Bronchial epithelial cell (primary cell): ENCODE measurements around the gene RASSF6. TPM values are rescaled to one million over a fixed set of nuclear protein-coding genes. Genes with fewer than 3 reads are reported as not detected.

Source experiments
- DNase-seq: peaks from one replicate; pipeline ENCODE4 v3.0.0-alpha.2; 2010; ENCODE audit warnings: low read depth
- FAIRE-seq: peaks from 2 replicates; lab custom pipeline; 2011; peaks lifted over from hg19 to GRCh38; lab: Jason Lieb, UNC
- H3K27me3 ChIP-seq: 2 replicates; pipeline ENCODE4 v1.5.1; 2011; ENCODE audit warnings: low read length; ENCODE audit not compliant: control insufficient read depth, insufficient read depth
- H3K36me3 ChIP-seq: 2 replicates; pipeline ENCODE4 v1.5.1; 2011; ENCODE audit warnings: low read length; ENCODE audit not compliant: control insufficient read depth, insufficient read depth
- H3K4me3 ChIP-seq: 2 replicates; pipeline ENCODE4 v1.5.1; 2011; ENCODE audit warnings: mild to moderate bottlenecking, low read depth, low read length, control low read depth
- CTCF ChIP-seq: IDR thresholded peaks from 2 replicates; pipeline ENCODE4 v1.5.1; 2011; ENCODE audit warnings: mild to moderate bottlenecking, moderate library complexity, low read length, control low read depth, inconsistent platforms; ENCODE audit not compliant: insufficient read depth, severe bottlenecking
- total RNA-seq: library from RNA; depleted of rRNA; stranded (reverse); fragments of >200 nt; gene quantifications from 2 replicates; pipeline ENCODE4 v1.2.1, GENCODE V29; 2014

RASSF6 gene
- total RNA-seq, 1 donor from 2014 or later, result 7.4 TPM

GRCh38 chr4:73617256-73617655 is 3.0 kb downstream of the RASSF6 start:
- no peak overlapping the region for H3K4me3 ChIP-seq
- TF ChIP-seq CTCF, result peak; percentile 11
- H3K36me3 ChIP-seq, result peaks cover 1% of the 10 kb centered on the region
- FAIRE-seq (no peak), DNase-seq (peak; percentile 65)
- no peaks in the 10 kb centered on the region for H3K27me3 ChIP-seq

GRCh38 chr4:73615613-73616012 is 4.6 kb downstream of the RASSF6 start:
- Histone ChIP-seq H3K36me3 (peaks cover 2% of the 10 kb centered on the region), H3K27me3 (no peaks in the 10 kb centered on the region), H3K4me3 (no peak overlapping the region)
- DNase-seq (peak; percentile 74), FAIRE-seq (no peak)
- peak; percentile 42 for TF ChIP-seq CTCF

GRCh38 chr4:73614311-73614867 is 5.8 kb downstream of the RASSF6 start:
- H3K27me3 ChIP-seq, result no peaks in the 10 kb centered on the region
- TF ChIP-seq CTCF, result no peak
- H3K36me3 ChIP-seq, result peaks cover 3% of the 10 kb centered on the region
- no peak for FAIRE-seq
- no peak overlapping the region for H3K4me3 ChIP-seq
- no peak for DNase-seq

- Histone ChIP-seq H3K27me3 (no peaks in the 10 kb centered on the region), H3K36me3 (peaks cover 3% of the 10 kb centered on the region), H3K4me3 (no peak overlapping the region)
- DNase-seq (peak; percentile 97), FAIRE-seq (peak; percentile 93)
- no peak for TF ChIP-seq CTCF
Measured at GRCh38 chr4:73613130-73613529, 7.1 kb downstream of the RASSF6 start.

GRCh38 chr4:73612032-73612431 is 8.2 kb downstream of the RASSF6 start:
- peaks cover 3% of the 10 kb centered on the region for H3K36me3 ChIP-seq
- no peak for FAIRE-seq
- no peaks in the 10 kb centered on the region for H3K27me3 ChIP-seq
- no peak for TF ChIP-seq CTCF
- H3K4me3 ChIP-seq, result no peak overlapping the region
- DNase-seq, result peak; percentile 98

- peak; percentile 49 for DNase-seq
- Histone ChIP-seq H3K27me3 (no peaks in the 10 kb centered on the region), H3K4me3 (no peak overlapping the region), H3K36me3 (peaks cover 2% of the 10 kb centered on the region)
- FAIRE-seq, result no peak
- no peak for TF ChIP-seq CTCF
Measured at GRCh38 chr4:73609706-73610105, 10.5 kb downstream of the RASSF6 start.
